Panc1 (cell line): ENCODE measurements around the gene KCNH1. TPM values are rescaled to one million over a fixed set of nuclear protein-coding genes. Genes with fewer than 3 reads are reported as not detected.

ENCODE experiments used
- ATAC-seq: fragments of 200-7000 bp; cut with Tn5 transposase; 2 replicates; pipeline ENCODE4 v1.9.1; 2020; ENCODE audit warnings: mild to moderate bottlenecking, moderate library complexity
- BruUV-seq: library from RNA; stranded (reverse); fragments of 400-500 nt; replicated peaks from 2 replicates; lab custom pipeline; 2021; lab: Mats Ljungman, UMichigan
- CTCF ChIA-PET: fragments of 300-600 bp; sonication (Branson Sonifier 250); formaldehyde crosslinking; loops from one replicate; lab custom pipeline; 2022; ENCODE audit warnings: antibody characterized with exemption; lab: Charles Lee
- POLR2A ChIA-PET: fragments of 300-600 bp; sonication (Branson Sonifier 250); formaldehyde crosslinking; loops from one replicate; lab custom pipeline; 2022; ENCODE audit warnings: antibody characterized with exemption; lab: Charles Lee
- DNase-seq: peaks from one replicate; pipeline ENCODE4 v3.0.0-alpha.2; 2010; ENCODE audit warnings: low read depth, low spot score
- H3K27ac ChIP-seq: 2 replicates; pipeline ENCODE4 v1.5.1; 2011; ENCODE audit warnings: mild to moderate bottlenecking, low read length, inconsistent platforms
- H3K27me3 ChIP-seq: fragments of 200-500 bp; sonication (Bioruptor generic); 2 replicates; pipeline ENCODE4 v1.6.0; 2014; ENCODE audit warnings: low read length, inconsistent platforms; ENCODE audit not compliant: control insufficient read depth, insufficient read depth
- H3K36me3 ChIP-seq: fragments of 200-500 bp; sonication (Bioruptor generic); 2 replicates; pipeline ENCODE4 v1.5.1; 2014; ENCODE audit warnings: inconsistent platforms, mild to moderate bottlenecking, low read length, moderate library complexity; ENCODE audit not compliant: control insufficient read depth, insufficient read depth
- H3K4me1 ChIP-seq: 2 replicates; pipeline ENCODE4 v1.5.1; 2011; ENCODE audit warnings: inconsistent platforms, mild to moderate bottlenecking, low read length, moderate library complexity; ENCODE audit not compliant: control insufficient read depth, insufficient read depth
- H3K4me3 ChIP-seq, 2 experiments: 2 replicates each; pipeline ENCODE4 v1.5.1; 2011 to 2012; ENCODE audit warnings: low read depth in 2 of 2, low read length in 2 of 2, mild to moderate bottlenecking in 2 of 2, inconsistent platforms in 1 of 2, moderate library complexity in 1 of 2
- H3K9me3 ChIP-seq: fragments of 200-500 bp; sonication (Bioruptor generic); 2 replicates; pipeline ENCODE4 v1.5.1; 2014; ENCODE audit warnings: low read depth, mild to moderate bottlenecking, inconsistent platforms, low read length, moderate library complexity; ENCODE audit not compliant: control insufficient read depth, insufficient read depth
- POLR2AphosphoS5 ChIP-seq: IDR thresholded peaks from 2 replicates; pipeline ENCODE4 v1.6.1; 2012; ENCODE audit warnings: mild to moderate bottlenecking, low read depth, low read length, moderate library complexity
- SIN3A ChIP-seq: IDR thresholded peaks from 2 replicates; pipeline ENCODE4 v1.6.1; 2012; ENCODE audit warnings: low read depth, mild to moderate bottlenecking, low read length, moderate library complexity, borderline replicate concordance; ENCODE audit not compliant: insufficient read depth
- TCF7L2 ChIP-seq: IDR thresholded peaks from 2 replicates; pipeline ENCODE4 v1.6.1; 2011; ENCODE audit warnings: mild to moderate bottlenecking, low read depth, low read length, inconsistent platforms
- in situ Hi-C: cut with HindIII; loops from 2 replicates; pipeline ENCODE4 v1.10.0; 2016; ENCODE audit warnings: low sequenced_read_pairs, low pct_unique_long_range_greater_than_20kb
- intact Hi-C: fragments of 100-400 bp; cut with micrococcal nuclease; formaldehyde crosslinking; loops from one replicate; pipeline ENCODE4 v1.10.0; 2022; ENCODE audit not compliant: unreplicated experiment
- total RNA-seq: library from RNA; stranded (reverse); gene quantifications from one replicate; pipeline ENCODE4 v1.2.1, GENCODE V29; 2021; ENCODE audit not compliant: unreplicated experiment
- TF ChIP-seq, protein P1 (sequence below), 2 experiments: IDR thresholded peaks; 2 replicates each; pipeline ENCODE4 v1.6.1; 2011 to 2012; ENCODE audit warnings: low read depth in 2 of 2, control low read depth in 1 of 2, low read length in 1 of 2, mild to moderate bottlenecking in 1 of 2, moderate library complexity in 1 of 2; ENCODE audit not compliant: insufficient read depth in 1 of 2
- TF ChIP-seq, protein P2 (sequence below): fragments of 450-650 bp; IDR thresholded peaks from 2 replicates; pipeline ENCODE4 v1.5.1; 2017; ENCODE audit warnings: mild to moderate bottlenecking

The KCNH1 gene
- total RNA-seq, 1 experiment from 2014 or later: not detected

DNA sequence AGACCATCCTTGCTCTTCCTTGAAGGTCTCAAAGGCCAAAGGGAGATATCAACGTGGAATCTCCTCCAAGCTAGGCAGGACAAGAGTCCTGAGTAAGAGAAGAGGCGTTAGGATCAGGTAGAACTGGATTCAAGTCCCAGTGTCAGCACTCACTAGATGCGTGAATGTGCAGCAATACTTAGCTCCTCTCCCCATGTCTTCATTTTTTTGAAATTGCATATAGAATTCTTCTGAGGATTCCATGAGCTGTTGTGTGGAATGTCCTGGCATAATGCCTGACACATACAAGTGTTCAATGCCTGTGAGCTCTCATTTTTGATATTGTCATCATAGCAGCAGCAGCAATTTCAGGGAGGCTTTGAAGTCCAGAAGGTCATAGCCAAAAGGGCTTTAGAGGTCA, 333.2 kb downstream of the KCNH1 start:
- intact Hi-C loops: no loop called here
- POLR2A ChIA-PET: no interaction called here
- Histone ChIP-seq H3K4me1 (no peaks in the 10 kb centered on the region), H3K36me3 (no peaks in the 10 kb centered on the region), H3K27me3 (no peaks in the 10 kb centered on the region), H3K4me3 (no peak overlapping the region), H3K9me3 (no peaks in the 10 kb centered on the region), H3K27ac (no peak overlapping the region)
- no peak for DNase-seq
- TF ChIP-seq POLR2AphosphoS5: no peak
- TF ChIP-seq SIN3A: no peak
- TF ChIP-seq, protein P1, sequence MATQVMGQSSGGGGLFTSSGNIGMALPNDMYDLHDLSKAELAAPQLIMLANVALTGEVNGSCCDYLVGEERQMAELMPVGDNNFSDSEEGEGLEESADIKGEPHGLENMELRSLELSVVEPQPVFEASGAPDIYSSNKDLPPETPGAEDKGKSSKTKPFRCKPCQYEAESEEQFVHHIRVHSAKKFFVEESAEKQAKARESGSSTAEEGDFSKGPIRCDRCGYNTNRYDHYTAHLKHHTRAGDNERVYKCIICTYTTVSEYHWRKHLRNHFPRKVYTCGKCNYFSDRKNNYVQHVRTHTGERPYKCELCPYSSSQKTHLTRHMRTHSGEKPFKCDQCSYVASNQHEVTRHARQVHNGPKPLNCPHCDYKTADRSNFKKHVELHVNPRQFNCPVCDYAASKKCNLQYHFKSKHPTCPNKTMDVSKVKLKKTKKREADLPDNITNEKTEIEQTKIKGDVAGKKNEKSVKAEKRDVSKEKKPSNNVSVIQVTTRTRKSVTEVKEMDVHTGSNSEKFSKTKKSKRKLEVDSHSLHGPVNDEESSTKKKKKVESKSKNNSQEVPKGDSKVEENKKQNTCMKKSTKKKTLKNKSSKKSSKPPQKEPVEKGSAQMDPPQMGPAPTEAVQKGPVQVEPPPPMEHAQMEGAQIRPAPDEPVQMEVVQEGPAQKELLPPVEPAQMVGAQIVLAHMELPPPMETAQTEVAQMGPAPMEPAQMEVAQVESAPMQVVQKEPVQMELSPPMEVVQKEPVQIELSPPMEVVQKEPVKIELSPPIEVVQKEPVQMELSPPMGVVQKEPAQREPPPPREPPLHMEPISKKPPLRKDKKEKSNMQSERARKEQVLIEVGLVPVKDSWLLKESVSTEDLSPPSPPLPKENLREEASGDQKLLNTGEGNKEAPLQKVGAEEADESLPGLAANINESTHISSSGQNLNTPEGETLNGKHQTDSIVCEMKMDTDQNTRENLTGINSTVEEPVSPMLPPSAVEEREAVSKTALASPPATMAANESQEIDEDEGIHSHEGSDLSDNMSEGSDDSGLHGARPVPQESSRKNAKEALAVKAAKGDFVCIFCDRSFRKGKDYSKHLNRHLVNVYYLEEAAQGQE (IDR thresholded peaks at IDR 0.05; ENCODE audit: insufficient read depth in 1 of 2, low read depth in 2 of 2, low read length in 1 of 2): no peak
- TF ChIP-seq TCF7L2: no peak
- CTCF ChIA-PET: interaction anchor here (0.6 kb wide), 1 partner anchor 333 kb away, joined by 7 read pairs; no protein-coding TSS in a partner anchor
- no TSS peak for BruUV-seq
- ATAC-seq: no peak
- in situ Hi-C loops: no loop called here

DNA sequence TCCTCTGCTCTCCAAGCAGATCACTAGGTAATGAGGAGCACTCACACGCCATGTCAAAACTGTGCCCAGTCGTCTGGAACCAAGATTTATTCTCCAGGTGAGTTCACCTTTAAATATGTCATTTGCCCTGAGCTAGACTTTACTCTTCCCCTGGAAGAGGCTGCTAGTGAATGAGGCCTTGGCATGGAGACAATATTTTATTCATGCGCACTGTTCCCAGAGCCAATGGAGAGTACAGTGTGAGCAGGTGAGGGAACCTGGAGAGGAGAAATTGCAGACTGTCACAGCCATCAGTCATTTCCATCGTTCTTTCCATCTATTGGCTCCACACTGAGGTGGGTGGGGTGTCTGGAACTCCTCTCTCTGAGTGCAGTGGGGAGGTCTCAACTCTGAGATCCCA, 333.6 kb downstream of the KCNH1 start:
- DNase-seq (no peak), ATAC-seq (no peak)
- no peak overlapping the region for H3K4me3 ChIP-seq
- no peak overlapping the region for H3K27ac ChIP-seq
- TF ChIP-seq POLR2AphosphoS5: no peak
- no peaks in the 10 kb centered on the region for H3K27me3 ChIP-seq
- H3K36me3 ChIP-seq: no peaks in the 10 kb centered on the region
- in situ Hi-C loops (no loop called here), intact Hi-C loops (no loop called here)
- no TSS peak for BruUV-seq
- no peaks in the 10 kb centered on the region for H3K9me3 ChIP-seq
- POLR2A ChIA-PET: no interaction called here
- H3K4me1 ChIP-seq: no peaks in the 10 kb centered on the region
- CTCF ChIA-PET: interaction anchor here (0.6 kb wide), 1 partner anchor 333 kb away, joined by 7 read pairs; no protein-coding TSS in a partner anchor

- TF ChIP-seq TCF7L2: no peak
- TF ChIP-seq, protein P2, sequence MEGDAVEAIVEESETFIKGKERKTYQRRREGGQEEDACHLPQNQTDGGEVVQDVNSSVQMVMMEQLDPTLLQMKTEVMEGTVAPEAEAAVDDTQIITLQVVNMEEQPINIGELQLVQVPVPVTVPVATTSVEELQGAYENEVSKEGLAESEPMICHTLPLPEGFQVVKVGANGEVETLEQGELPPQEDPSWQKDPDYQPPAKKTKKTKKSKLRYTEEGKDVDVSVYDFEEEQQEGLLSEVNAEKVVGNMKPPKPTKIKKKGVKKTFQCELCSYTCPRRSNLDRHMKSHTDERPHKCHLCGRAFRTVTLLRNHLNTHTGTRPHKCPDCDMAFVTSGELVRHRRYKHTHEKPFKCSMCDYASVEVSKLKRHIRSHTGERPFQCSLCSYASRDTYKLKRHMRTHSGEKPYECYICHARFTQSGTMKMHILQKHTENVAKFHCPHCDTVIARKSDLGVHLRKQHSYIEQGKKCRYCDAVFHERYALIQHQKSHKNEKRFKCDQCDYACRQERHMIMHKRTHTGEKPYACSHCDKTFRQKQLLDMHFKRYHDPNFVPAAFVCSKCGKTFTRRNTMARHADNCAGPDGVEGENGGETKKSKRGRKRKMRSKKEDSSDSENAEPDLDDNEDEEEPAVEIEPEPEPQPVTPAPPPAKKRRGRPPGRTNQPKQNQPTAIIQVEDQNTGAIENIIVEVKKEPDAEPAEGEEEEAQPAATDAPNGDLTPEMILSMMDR: no peak
- TF ChIP-seq POLR2AphosphoS5: no peak
- TF ChIP-seq, protein P1 (IDR thresholded peaks at IDR 0.05; ENCODE audit: insufficient read depth in 1 of 2, low read depth in 2 of 2, low read length in 1 of 2): no peak
- no peak for TF ChIP-seq SIN3A
- no peak for DNase-seq
- Histone ChIP-seq H3K9me3 (no peaks in the 10 kb centered on the region), H3K4me1 (no peaks in the 10 kb centered on the region), H3K4me3 (no peak overlapping the region), H3K36me3 (no peaks in the 10 kb centered on the region), H3K27me3 (no peaks in the 10 kb centered on the region), H3K27ac (no peak overlapping the region)
- no TSS peak for BruUV-seq
- POLR2A ChIA-PET: no interaction called here
- intact Hi-C loops (no loop called here), in situ Hi-C loops (no loop called here)
- no peak for ATAC-seq
- CTCF ChIA-PET: no interaction called here
These were observed 336.5 kb downstream of the KCNH1 start for GRCh38 chr1:210797422-210797821.
